Measurements from ENCODE around the gene NEUROD2.

The NEUROD2 gene

DNA sequence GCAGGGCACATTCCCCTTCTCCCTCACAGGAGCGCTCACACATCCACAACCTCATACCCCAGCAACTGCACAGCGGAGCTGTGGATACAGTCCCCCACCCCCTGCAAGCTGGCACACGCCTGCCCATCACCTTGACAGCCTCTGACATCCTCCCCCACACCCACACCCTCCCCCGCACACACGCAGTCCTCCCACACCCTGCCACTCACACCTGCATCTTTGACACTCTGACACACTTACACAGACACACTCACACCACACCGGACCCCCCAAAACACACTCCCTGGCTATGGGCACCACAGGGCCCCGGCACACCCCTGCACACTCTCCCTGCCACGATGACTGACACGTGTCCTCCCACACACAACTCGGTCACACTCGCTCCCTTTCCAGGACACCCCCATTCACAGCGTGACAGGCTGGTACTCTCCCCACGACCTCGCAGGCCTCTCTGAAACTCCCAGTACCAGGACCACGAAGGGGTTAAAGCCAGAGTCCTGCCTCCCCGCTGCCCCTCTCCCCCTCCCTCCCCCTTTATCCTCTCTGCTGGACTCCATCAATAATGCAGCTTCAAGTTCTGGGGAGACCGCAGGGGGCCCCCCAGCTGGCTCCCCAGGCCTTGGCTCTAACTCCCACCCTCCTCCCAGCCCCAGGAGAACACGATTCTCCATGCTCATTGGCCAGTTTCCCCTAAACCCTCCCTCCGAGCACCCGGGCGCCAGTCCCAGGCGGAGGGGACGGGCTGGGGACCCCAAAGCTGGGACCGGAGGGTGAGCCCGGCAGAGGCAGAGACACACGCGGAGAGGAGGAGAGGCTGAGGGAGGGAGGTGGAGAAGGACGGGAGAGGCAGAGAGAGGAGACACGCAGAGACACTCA lies 18.7 kb upstream of the NEUROD2 start, which contains the start of gene PPP1R1B:
PPP1R1B (plus strand) TSS at position 782 of the 876 bp plus-strand sequence. CDS start 441 bp downstream, outside the sequence.
- Histone ChIP-seq H3K27me3 (ENCODE audit: control insufficient read depth, insufficient read depth, low read length) (peaks cover 65% of the 10 kb centered on the region), H3K4me3 (ENCODE audit: low read depth, low read length) (peak within 1 kb of the TSS; percentile 75), H3K27ac (ENCODE audit: low read depth, low read length) (no peak within 1 kb of the TSS), H3K9ac (ENCODE audit: low read length) (no peak within 1 kb of the TSS), H3K4me1 (ENCODE audit: control insufficient read depth, insufficient read depth, low read length) (peaks cover 45% of the 10 kb centered on the region), H3K9me3 (ENCODE audit: control insufficient read depth, insufficient read depth, low read depth, low read length) (no peaks in the 10 kb centered on the region), H3K36me3 (ENCODE audit: control insufficient read depth, insufficient read depth, low read length) (no peaks in the 10 kb centered on the region)

DNA sequence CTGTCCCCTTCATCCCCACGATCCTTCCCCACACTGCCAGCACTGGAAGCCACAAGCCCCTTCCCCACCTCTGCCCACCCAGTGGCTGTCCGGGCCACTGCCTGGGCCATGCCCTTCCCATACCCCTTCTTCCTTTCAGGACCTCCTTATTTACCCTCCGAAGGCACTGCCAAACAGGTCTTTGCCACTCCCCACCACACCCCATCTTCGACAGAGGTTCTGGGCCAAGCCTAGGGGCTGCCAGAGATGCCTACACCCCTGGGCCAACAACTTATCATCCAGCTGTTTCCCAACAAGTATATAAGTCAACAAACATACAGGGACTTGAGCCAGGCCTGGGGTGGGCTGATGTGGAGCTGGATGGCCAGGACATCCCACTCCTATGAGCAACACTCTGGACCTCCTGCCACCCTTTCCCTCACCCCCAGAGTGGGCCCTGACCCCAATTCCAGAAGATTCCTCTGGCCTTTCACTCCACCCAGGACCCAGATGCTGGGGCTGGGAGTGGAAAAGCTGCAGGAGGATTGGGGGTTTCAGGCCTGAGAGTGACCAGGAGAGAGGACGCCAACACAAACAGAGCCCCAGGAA lies 17.6 kb upstream of the NEUROD2 start:
- no peaks in the 10 kb centered on the region for H3K36me3 ChIP-seq (ENCODE audit: control insufficient read depth, insufficient read depth, low read length)
- no peaks in the 10 kb centered on the region for H3K9me3 ChIP-seq (ENCODE audit: control insufficient read depth, insufficient read depth, low read depth, low read length)
- no peak overlapping the region for H3K27ac ChIP-seq (ENCODE audit: low read depth, low read length)
- H3K27me3 ChIP-seq (ENCODE audit: control insufficient read depth, insufficient read depth, low read length): peaks cover 76% of the 10 kb centered on the region
- no peak overlapping the region for H3K4me3 ChIP-seq (ENCODE audit: low read depth, low read length)
- H3K9ac ChIP-seq (ENCODE audit: low read length): no peak overlapping the region
- peaks cover 38% of the 10 kb centered on the region for H3K4me1 ChIP-seq (ENCODE audit: control insufficient read depth, insufficient read depth, low read length)

DNA sequence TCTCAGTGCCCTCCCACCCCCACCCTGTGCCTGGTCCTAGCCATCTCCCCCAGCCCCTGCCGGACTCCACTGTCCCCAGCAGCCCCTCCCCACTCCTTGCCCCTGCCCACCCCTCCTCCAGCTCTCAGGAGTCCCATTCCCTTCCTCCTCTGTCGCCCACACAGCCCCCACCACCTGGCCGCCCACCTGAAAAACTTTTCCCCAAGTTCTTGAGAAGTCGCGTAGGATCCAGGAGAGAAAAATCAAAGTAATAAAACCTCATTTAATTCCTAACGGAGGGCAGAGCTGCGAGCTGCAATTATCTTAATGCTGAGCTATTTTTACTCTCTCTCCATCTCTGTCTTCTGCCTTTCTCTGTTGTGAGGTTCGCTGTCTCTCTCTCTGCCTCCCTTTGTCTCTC lies 16.6 kb upstream of the NEUROD2 start:
- Histone ChIP-seq H3K4me3 (ENCODE audit: low read depth, low read length) (no peak overlapping the region), H3K9me3 (ENCODE audit: control insufficient read depth, insufficient read depth, low read depth, low read length) (no peaks in the 10 kb centered on the region), H3K9ac (ENCODE audit: low read length) (no peak overlapping the region), H3K27ac (ENCODE audit: low read depth, low read length) (no peak overlapping the region), H3K27me3 (ENCODE audit: control insufficient read depth, insufficient read depth, low read length) (peaks cover 84% of the 10 kb centered on the region), H3K4me1 (ENCODE audit: control insufficient read depth, insufficient read depth, low read length) (peaks cover 28% of the 10 kb centered on the region), H3K36me3 (ENCODE audit: control insufficient read depth, insufficient read depth, low read length) (no peaks in the 10 kb centered on the region)

DNA sequence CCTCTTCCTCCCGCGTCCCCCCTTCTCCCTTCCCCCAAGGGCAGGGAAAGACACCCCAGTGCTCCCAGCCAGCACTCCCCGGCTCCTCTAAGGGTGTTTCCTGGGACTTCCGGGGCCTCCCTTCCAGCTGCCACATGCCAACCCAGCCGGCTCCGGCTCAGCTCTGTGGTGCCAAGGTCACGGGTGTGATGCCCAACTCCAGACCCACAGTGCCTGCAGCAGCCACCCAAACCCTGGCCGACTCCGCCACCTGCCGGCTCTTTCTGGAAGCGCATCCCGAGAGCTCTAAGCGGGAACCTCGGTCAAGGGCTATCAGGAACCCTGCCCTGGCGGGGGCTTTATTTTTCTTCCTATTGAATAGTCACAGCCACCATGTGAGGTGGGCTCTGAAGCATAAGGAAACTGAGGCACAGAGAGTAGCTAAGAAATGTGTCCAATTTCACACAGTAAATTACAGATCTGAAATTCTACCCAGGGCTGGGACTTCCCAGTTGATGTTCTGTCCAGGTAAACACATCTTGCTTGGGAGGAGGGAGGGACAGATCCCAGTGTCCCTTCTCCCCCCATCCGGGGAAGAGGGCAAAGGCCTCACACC lies 15.7 kb upstream of the NEUROD2 start:
- Histone ChIP-seq H3K4me3 (ENCODE audit: low read depth, low read length) (no peak overlapping the region), H3K27me3 (ENCODE audit: control insufficient read depth, insufficient read depth, low read length) (peaks cover 84% of the 10 kb centered on the region), H3K9me3 (ENCODE audit: control insufficient read depth, insufficient read depth, low read depth, low read length) (no peaks in the 10 kb centered on the region), H3K27ac (ENCODE audit: low read depth, low read length) (no peak overlapping the region), H3K36me3 (ENCODE audit: control insufficient read depth, insufficient read depth, low read length) (no peaks in the 10 kb centered on the region), H3K9ac (ENCODE audit: low read length) (no peak overlapping the region), H3K4me1 (ENCODE audit: control insufficient read depth, insufficient read depth, low read length) (peaks cover 21% of the 10 kb centered on the region)

DNA sequence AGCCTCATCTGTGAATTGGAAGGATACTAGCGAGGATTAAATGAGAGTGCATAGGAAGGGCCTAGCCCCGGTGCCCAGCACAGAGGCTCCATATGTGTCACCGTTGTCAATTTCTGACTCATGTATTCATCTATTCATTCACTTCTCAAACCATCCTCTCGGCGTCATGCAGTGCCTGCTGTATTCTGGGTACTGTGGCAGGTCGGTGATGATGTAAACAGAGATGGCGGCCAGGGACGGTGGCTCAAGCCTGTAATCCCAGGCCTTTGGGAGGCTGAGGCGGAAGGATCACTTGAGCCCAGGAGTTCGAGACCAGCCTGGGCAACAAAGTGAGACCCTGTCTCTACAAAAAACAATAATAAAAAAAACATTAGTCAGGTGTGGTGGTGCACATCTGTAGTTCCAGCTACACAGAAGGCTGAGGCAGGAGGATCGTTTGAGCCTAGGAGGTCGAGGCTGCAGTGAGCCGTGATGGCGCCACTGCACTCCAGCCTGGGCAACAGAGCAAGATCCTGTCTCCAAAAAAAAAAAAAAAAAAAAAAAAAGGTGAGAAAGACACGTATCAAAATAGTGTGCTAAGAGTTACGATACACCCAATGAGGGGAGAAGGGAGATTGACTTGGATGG lies 14.8 kb upstream of the NEUROD2 start:
- Histone ChIP-seq H3K9me3 (ENCODE audit: control insufficient read depth, insufficient read depth, low read depth, low read length) (no peaks in the 10 kb centered on the region), H3K36me3 (ENCODE audit: control insufficient read depth, insufficient read depth, low read length) (no peaks in the 10 kb centered on the region), H3K4me1 (ENCODE audit: control insufficient read depth, insufficient read depth, low read length) (peaks cover 15% of the 10 kb centered on the region), H3K27ac (ENCODE audit: low read depth, low read length) (no peak overlapping the region), H3K27me3 (ENCODE audit: control insufficient read depth, insufficient read depth, low read length) (peaks cover 82% of the 10 kb centered on the region), H3K9ac (ENCODE audit: low read length) (no peak overlapping the region), H3K4me3 (ENCODE audit: low read depth, low read length) (no peak overlapping the region)

DNA sequence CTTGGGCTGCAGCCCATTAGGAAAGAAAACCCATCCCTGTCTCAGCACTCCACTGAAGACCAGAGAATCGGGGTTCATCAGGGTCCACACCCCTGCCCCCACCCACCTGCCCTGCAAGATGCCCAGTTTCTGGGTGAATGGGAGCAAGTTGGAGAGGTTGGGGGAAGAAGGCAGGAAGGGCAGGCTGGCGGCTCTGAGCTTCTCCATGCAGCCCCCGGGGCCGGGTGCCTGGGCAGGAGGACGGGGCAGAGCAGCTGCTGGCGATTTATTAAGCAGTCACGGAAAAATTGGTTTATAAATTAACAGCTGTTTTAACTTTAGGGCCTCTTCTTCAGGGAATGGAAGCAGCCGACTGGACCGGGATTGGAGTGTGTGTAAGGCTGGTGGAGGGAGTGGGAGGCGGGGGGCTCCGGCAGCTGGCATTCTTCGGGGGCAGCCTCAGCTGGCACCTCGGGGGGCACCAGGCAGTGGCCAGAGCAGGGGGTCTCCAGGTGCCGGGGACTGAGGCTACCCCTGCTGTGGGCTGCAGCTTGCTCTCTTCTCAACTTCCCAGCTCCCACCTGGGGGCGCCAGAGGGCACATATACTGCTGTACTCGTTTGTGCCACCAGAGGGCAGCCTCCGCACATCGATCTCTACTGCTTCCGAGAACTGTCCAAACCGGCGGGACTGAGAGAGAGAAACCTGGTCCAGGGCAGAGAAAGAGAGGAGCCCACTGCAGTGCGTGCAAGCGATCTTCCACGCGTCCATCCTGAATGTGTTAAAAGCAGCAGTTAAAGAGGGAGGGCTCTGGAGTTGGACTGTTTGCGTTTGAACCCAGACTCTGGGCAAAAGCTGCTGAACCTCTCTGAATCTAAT lies 14.0 kb upstream of the NEUROD2 start:
- Histone ChIP-seq H3K9ac (ENCODE audit: low read length) (no peak overlapping the region), H3K4me3 (ENCODE audit: low read depth, low read length) (no peak overlapping the region), H3K27me3 (ENCODE audit: control insufficient read depth, insufficient read depth, low read length) (peaks cover 82% of the 10 kb centered on the region)

DNA sequence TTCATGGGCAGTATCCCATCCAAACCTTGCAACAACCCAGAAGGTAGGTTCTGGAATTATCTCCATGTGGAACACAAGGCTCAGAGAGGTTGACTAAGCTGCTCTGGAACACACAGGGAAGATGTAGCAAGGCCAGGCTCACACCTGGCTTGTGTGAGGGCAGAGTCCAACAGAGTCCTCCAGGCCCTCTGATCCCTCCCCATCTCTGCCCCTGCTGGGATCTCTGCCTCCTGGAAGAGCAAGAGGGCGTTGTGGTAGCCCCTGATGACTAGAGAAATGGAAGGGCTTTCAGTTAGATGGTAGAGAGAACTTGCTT lies 12.0 kb upstream of the NEUROD2 start:
- Histone ChIP-seq H3K27me3 (ENCODE audit: control insufficient read depth, insufficient read depth, low read length) (peaks cover 82% of the 10 kb centered on the region), H3K27ac (ENCODE audit: low read depth, low read length) (no peak overlapping the region), H3K36me3 (ENCODE audit: control insufficient read depth, insufficient read depth, low read length) (no peaks in the 10 kb centered on the region), H3K9ac (ENCODE audit: low read length) (no peak overlapping the region), H3K4me3 (ENCODE audit: low read depth, low read length) (no peak overlapping the region), H3K9me3 (ENCODE audit: control insufficient read depth, insufficient read depth, low read depth, low read length) (no peaks in the 10 kb centered on the region), H3K4me1 (ENCODE audit: control insufficient read depth, insufficient read depth, low read length) (peaks cover 12% of the 10 kb centered on the region; the same call in 1 of the 2 replicates)

More for the DNA sequence above, 14.0 kb upstream of the NEUROD2 start:
- H3K9me3 ChIP-seq (ENCODE audit: control insufficient read depth, insufficient read depth, low read depth, low read length): no peaks in the 10 kb centered on the region
- no peaks in the 10 kb centered on the region for H3K36me3 ChIP-seq (ENCODE audit: control insufficient read depth, insufficient read depth, low read length)
- H3K4me1 ChIP-seq (ENCODE audit: control insufficient read depth, insufficient read depth, low read length): peaks cover 15% of the 10 kb centered on the region
- H3K27ac ChIP-seq (ENCODE audit: low read depth, low read length): no peak overlapping the region

DNA sequence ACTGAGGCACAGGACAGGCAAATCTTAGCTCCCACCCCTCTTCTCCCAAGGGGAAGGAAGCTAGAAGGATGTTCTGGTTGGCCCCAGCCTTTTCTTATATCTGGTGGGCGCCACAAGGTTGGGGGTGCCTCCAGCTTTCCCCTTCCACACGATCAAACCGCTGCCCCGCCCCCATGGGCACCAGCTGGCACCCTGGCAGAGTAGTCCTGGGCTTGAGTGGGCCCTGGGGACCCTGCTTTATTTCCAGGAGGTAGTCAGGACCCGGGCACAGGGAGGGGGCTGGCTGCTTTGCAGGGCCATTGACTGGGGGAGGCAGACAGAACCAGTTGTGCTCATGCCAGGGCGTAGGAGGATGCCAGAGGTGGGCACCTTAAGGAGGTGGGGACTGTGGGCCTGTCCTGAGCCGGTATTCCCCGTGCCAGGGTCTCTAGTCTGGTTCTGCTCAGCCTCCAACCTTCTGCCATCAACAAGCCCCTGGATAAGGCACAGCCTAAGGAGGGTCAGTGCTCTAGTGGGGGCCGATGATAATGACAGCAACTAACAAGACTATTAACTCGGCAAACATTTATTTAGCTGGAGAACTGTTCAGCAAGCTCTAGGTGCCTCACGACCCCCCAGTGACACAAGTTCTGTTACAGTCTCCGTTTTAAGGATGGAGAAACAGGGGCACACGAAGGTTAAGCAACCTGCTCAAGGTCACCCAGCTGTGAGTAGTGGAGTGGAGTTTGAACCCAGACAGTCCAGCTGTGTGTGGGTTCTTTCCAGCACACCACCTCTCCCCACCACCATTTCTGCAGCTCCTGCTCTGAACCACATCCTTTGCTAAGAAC lies 11.5 kb upstream of the NEUROD2 start:
- H3K27ac ChIP-seq (ENCODE audit: low read depth, low read length): no peak overlapping the region
- peaks cover 12% of the 10 kb centered on the region; the same call in 1 of the 2 replicates for H3K4me1 ChIP-seq (ENCODE audit: control insufficient read depth, insufficient read depth, low read length)
- H3K4me3 ChIP-seq (ENCODE audit: low read depth, low read length): peak overlapping the region; percentile 56
- peaks cover 83% of the 10 kb centered on the region for H3K27me3 ChIP-seq (ENCODE audit: control insufficient read depth, insufficient read depth, low read length)
- no peaks in the 10 kb centered on the region for H3K36me3 ChIP-seq (ENCODE audit: control insufficient read depth, insufficient read depth, low read length)
- H3K9me3 ChIP-seq (ENCODE audit: control insufficient read depth, insufficient read depth, low read depth, low read length): no peaks in the 10 kb centered on the region
- no peak overlapping the region for H3K9ac ChIP-seq (ENCODE audit: low read length)

DNA sequence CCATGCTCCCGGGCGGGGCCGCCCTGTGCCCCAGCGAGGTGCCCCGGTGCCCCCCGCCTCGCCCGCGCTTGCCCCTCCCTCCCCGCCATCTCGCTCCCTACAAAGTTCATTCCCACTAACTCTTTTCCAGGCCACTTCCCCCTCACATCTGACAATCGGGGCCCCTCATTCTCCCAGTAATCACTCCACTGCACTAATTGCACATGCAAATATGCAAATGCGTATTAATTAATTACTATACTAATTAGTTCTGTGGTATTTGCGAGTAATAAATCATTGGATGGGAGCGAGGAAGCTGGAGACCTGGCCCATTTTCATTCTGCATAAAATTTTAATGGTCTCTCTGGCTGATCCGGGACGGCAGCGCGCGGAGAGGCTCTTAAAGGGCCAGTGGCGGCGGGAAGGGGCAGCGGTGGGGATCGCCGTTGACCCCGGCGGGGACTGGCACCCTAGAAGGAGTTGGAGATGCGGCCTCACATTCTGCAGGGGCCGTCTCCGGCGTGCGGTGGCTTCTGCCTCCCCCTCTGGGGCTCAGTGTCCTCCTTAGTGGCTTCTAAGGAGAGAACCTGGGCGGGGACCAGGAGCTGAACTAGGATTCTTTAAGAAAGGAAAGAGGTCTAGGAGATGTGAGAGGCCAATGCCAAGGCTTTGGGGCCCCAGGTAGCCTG lies 10.7 kb upstream of the NEUROD2 start:
- peaks cover 7% of the 10 kb centered on the region; the same call in 1 of the 2 replicates for H3K4me1 ChIP-seq (ENCODE audit: control insufficient read depth, insufficient read depth, low read length)
- no peak overlapping the region for H3K9ac ChIP-seq (ENCODE audit: low read length)
- H3K4me3 ChIP-seq (ENCODE audit: low read depth, low read length): peak overlapping the region; percentile 56
- no peak overlapping the region for H3K27ac ChIP-seq (ENCODE audit: low read depth, low read length)
- H3K36me3 ChIP-seq (ENCODE audit: control insufficient read depth, insufficient read depth, low read length): no peaks in the 10 kb centered on the region
- peaks cover 84% of the 10 kb centered on the region for H3K27me3 ChIP-seq (ENCODE audit: control insufficient read depth, insufficient read depth, low read length)
- no peaks in the 10 kb centered on the region for H3K9me3 ChIP-seq (ENCODE audit: control insufficient read depth, insufficient read depth, low read depth, low read length)

Measured in HUES6 (cell line).